ENCODE data around the gene COX6A1. TPM values are rescaled to one million over a fixed set of nuclear protein-coding genes. Genes with fewer than 3 reads are reported as not detected.

COX6A1 gene
- total and polyA plus RNA-seq, 2 of the 13 experiments (the other 11 are each of a cell fraction or from before 2014, with no cell fraction given): 542 to 673 TPM

- FAIRE-seq: no peak
- no TSS peak for BruUV-seq (replicated peaks)
Observed at GRCh38 chr12:120453060-120453750, 15.3 kb downstream of the COX6A1 start.

More at GRCh38 chr12:120453060-120453750, 15.3 kb downstream of the COX6A1 start:
- intact Hi-C loops (cut with micrococcal nuclease; ENCODE audit: unreplicated experiment) (no loop called here), in situ Hi-C loops (cut with HindIII; ENCODE audit: extremely low pct_ligation_motif_present, low pct_unique_long_range_greater_than_20kb) (no loop called here)
- no peak for TF ChIP-seq ZNF512 (CRISPR knock-in tag; IDR thresholded peaks at IDR 0.05)
- no peak for TF ChIP-seq ZNF577 (CRISPR knock-in tag; IDR thresholded peaks at IDR 0.05; ENCODE audit: borderline replicate concordance, low read depth)
- TF ChIP-seq NR3C1 (CRISPR knock-in tag; IDR thresholded peaks at IDR 0.05): no peak
- TF ChIP-seq CTCF (CRISPR knock-in tag; IDR thresholded peaks at IDR 0.05): no peak
- no peak for TF ChIP-seq ZNF253 (CRISPR knock-in tag; IDR thresholded peaks at IDR 0.05; ENCODE audit: borderline replicate concordance)
- TF ChIP-seq SYNCRIP (IDR thresholded peaks at IDR 0.05; ENCODE audit: insufficient read depth, low read depth, low read length): no peak
- no peak for TF ChIP-seq BRD4 (CRISPR knock-in tag; IDR thresholded peaks at IDR 0.05)
- no peak for TF ChIP-seq SPEN (CRISPR knock-in tag; IDR thresholded peaks at IDR 0.05; ENCODE audit: low read depth)
- TF ChIP-seq ETS1 (CRISPR knock-in tag; IDR thresholded peaks at IDR 0.05): no peak
- no peak overlapping the region for H3K4me3 ChIP-seq (replicated peaks in 1 of 3; ENCODE audit: insufficient read depth in 1 of 3, low read depth in 2 of 3, low read length in 3 of 3)
- peaks cover 12% of the 10 kb centered on the region for H3K79me2 ChIP-seq (ENCODE audit: insufficient read depth, low read length)
- ChIA-PET CTCF (ENCODE audit: low intra/inter-chr PET ratio, low total read pairs) (no interaction called here), POLR2A (interaction anchor here (0.6 to 2.7 kb wide), 4 partner anchors 9 to 151 kb away, joined by 3 to 7 read pairs (median 4); partner anchors contain the start of genes SIRT4 and SRSF9)
- no peak for ATAC-seq
- no peaks in the 10 kb centered on the region for H3K9me3 ChIP-seq (ENCODE audit: low read length)
- H3K9ac ChIP-seq (ENCODE audit: insufficient read depth, low read depth, low read length): no peak overlapping the region
- H3K27ac ChIP-seq (ENCODE audit: extremely low read length, insufficient read depth, low read length): no peak overlapping the region
- H3K4me1 ChIP-seq (ENCODE audit: insufficient read depth, low read length): peaks cover 2% of the 10 kb centered on the region; the same call in 1 of the 2 replicates
- H3K27me3 ChIP-seq (ENCODE audit: control insufficient read depth in 1 of 2, insufficient read depth in 2 of 2, low read length in 2 of 2): no peaks in the 10 kb centered on the region
- no peak overlapping the region for H2AFZ ChIP-seq (ENCODE audit: low read length)
- H3K4me2 ChIP-seq (ENCODE audit: low read depth, low read length): no peak overlapping the region
- peaks cover 14 to 44% of the 10 kb centered on the region in 2 experiments for H3K36me3 ChIP-seq (replicated peaks in 1 of 2; ENCODE audit: control insufficient read depth in 1 of 2, insufficient read depth in 2 of 2, low read length in 2 of 2)
- no peak for DNase-seq (ENCODE audit: low spot score)
- H4K20me1 ChIP-seq (ENCODE audit: insufficient read depth, low read length): 0 out of 2 replicates have a peak, but pooled peaks cover 9% of the 10 kb centered on the region
- 86% methylated on average over 3 of the region's 3 CpGs for WGBS (ENCODE audit: low lambda C conversion rate)

All from HepG2 (cell line).